Measurements from ENCODE around the gene PHACTR2. TPM values are rescaled to one million over a fixed set of nuclear protein-coding genes. Genes with fewer than 3 reads are reported as not detected.

Gene PHACTR2
- total and polyA plus RNA-seq, 8 donors, result 3.0 to 126 (median 33.9) TPM

DNA sequence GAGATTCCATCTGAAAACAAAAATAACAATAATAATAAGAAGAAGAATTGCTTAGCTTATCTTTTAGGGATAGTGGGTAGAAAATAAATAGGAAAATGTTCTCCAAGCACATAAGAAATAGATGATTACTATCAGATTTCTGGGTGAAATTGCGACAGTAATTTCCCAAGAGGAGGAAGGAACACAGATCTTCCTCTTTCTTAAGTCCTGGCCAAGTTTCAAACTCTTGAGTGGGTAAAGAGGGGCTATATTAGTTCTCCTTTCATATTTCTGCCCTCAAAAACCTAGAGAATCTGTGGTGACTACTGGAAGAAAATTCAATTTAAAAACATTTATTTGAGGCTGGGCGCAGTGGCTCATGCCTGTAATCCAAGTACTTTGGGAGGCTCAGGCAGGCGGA is 63.7 kb downstream of the PHACTR2 start:
- intact Hi-C loops (cut with DNase I; ENCODE audit: low total_unique reads), result no loop called here

DNA sequence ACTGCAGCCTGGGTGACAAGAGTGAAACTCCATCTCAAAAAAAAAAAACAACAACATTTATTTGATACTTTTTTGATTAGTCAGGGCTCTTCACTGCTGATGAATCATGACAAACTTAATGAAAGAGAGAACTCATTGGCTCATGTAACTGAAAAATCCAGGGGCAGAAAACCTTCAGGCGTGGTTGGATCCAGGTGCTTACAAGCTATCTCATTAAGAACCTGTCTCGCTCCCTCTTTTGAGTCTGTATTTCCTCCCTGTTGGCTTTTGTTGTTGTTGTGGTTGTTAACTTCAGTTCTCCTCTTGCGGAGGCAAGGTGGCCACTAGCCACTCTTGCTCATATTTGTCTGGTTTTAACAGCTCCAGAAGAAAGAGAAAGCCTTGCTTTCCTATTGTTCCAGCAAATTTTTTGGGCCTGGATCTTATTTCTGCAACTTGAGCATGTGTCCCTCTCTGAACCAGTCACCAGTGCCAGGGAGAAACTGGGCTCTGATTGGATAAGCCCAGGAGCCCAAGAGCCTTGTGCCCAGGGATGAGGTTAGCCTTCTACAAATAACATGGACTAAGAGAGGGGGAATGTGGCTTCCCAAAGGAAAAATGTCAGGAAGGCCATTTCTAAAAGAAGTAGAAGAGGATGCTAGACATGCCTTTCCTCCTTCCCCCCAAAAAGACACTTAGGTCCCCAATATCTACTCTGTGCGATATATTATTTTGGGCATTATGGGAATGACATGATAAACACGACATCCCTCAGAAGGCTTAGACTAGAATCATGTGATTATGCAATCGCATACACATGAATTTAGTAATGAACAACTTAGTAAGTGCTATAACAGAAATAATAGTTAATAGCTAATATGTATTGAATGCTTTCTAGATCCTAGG is 64.5 kb downstream of the PHACTR2 start:
- TF ChIP-seq, protein P1, sequence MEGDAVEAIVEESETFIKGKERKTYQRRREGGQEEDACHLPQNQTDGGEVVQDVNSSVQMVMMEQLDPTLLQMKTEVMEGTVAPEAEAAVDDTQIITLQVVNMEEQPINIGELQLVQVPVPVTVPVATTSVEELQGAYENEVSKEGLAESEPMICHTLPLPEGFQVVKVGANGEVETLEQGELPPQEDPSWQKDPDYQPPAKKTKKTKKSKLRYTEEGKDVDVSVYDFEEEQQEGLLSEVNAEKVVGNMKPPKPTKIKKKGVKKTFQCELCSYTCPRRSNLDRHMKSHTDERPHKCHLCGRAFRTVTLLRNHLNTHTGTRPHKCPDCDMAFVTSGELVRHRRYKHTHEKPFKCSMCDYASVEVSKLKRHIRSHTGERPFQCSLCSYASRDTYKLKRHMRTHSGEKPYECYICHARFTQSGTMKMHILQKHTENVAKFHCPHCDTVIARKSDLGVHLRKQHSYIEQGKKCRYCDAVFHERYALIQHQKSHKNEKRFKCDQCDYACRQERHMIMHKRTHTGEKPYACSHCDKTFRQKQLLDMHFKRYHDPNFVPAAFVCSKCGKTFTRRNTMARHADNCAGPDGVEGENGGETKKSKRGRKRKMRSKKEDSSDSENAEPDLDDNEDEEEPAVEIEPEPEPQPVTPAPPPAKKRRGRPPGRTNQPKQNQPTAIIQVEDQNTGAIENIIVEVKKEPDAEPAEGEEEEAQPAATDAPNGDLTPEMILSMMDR (IDR thresholded peaks at IDR 0.05), result no peak
- no peak for TF ChIP-seq POLR2A (IDR thresholded peaks at IDR 0.05)
- TF ChIP-seq EP300 (IDR thresholded peaks at IDR 0.05), result no peak
- TF ChIP-seq POLR2AphosphoS5 (IDR thresholded peaks at IDR 0.05), result no peak
- H3K4me1 ChIP-seq, result peaks cover 43 to 68% (median 52%) of the 10 kb centered on the region in 4 donors

More for the DNA sequence above, 63.7 kb downstream of the PHACTR2 start:
- 83 to 94% (median 89%) methylated on average over 3 of the region's 3 CpGs for WGBS, 5 donors
- TF ChIP-seq, protein P1 (IDR thresholded peaks at IDR 0.05), result no peak
- TF ChIP-seq POLR2AphosphoS5 (IDR thresholded peaks at IDR 0.05), result no peak
- no peak for TF ChIP-seq EP300 (IDR thresholded peaks at IDR 0.05)
- no peak for TF ChIP-seq POLR2A (IDR thresholded peaks at IDR 0.05)
- no peak for DNase-seq
- H3K36me3 ChIP-seq, result no peaks in the 10 kb centered on the region
- H3K4me3 ChIP-seq, result no peak overlapping the region
- no peaks in the 10 kb centered on the region for H3K9me3 ChIP-seq
- H3K27ac ChIP-seq, result peak overlapping the region in 2 of 5 donors; percentile 81 to 87
- H3K4me1 ChIP-seq, result peaks cover 38 to 60% (median 44%) of the 10 kb centered on the region in 4 donors
- no peaks in the 10 kb centered on the region for H3K27me3 ChIP-seq

DNA sequence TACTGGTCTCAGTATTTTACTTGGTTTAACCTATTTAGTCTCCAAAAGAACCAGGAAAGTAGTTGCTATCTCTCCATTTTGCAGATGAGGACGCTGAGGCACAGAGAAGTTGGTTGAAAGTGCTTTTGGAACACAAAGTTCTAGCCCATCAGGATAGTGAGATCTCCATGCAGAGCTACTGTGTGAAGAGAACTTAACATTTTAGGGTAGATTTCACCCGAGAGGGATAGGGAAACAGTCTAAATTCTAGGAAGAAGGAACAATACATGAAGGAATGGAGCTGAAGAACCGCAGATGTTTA is 65.1 kb downstream of the PHACTR2 start:
- peak overlapping the region in 4 of 5 donors; percentile 81 to 87 (median 82) for H3K27ac ChIP-seq
- TF ChIP-seq, protein P1 (IDR thresholded peaks at IDR 0.05), result no peak
- TF ChIP-seq EP300 (IDR thresholded peaks at IDR 0.05) (no peak), POLR2A (IDR thresholded peaks at IDR 0.05) (no peak), POLR2AphosphoS5 (IDR thresholded peaks at IDR 0.05) (no peak)
- H3K4me1 ChIP-seq, result peaks cover 43 to 74% (median 56%) of the 10 kb centered on the region in 4 donors
- intact Hi-C loops (cut with DNase I; ENCODE audit: low total_unique reads), result no loop called here
- H3K27me3 ChIP-seq, result no peaks in the 10 kb centered on the region
- no peak overlapping the region for H3K4me3 ChIP-seq
- H3K9me3 ChIP-seq, result no peaks in the 10 kb centered on the region
- H3K36me3 ChIP-seq, result no peaks in the 10 kb centered on the region
- 60 to 74% (median 62%) methylated on average over 3 of the region's 3 CpGs for whole genome bisulfite sequencing, 5 donors
- DNase-seq, result no peak

More for the DNA sequence above, 64.5 kb downstream of the PHACTR2 start:
- no peaks in the 10 kb centered on the region for H3K27me3 ChIP-seq
- no peak for DNase-seq
- H3K36me3 ChIP-seq, result no peaks in the 10 kb centered on the region
- intact Hi-C loops (cut with DNase I; ENCODE audit: low total_unique reads), result no loop called here
- no peaks in the 10 kb centered on the region for H3K9me3 ChIP-seq
- WGBS, 5 donors, result 88 to 94% (median 90%) methylated on average over 6 of the region's 6 CpGs
- H3K4me3 ChIP-seq, result no peak overlapping the region
- peak overlapping the region in 4 of 5 donors; percentile 31 to 87 (median 82) for H3K27ac ChIP-seq

DNA sequence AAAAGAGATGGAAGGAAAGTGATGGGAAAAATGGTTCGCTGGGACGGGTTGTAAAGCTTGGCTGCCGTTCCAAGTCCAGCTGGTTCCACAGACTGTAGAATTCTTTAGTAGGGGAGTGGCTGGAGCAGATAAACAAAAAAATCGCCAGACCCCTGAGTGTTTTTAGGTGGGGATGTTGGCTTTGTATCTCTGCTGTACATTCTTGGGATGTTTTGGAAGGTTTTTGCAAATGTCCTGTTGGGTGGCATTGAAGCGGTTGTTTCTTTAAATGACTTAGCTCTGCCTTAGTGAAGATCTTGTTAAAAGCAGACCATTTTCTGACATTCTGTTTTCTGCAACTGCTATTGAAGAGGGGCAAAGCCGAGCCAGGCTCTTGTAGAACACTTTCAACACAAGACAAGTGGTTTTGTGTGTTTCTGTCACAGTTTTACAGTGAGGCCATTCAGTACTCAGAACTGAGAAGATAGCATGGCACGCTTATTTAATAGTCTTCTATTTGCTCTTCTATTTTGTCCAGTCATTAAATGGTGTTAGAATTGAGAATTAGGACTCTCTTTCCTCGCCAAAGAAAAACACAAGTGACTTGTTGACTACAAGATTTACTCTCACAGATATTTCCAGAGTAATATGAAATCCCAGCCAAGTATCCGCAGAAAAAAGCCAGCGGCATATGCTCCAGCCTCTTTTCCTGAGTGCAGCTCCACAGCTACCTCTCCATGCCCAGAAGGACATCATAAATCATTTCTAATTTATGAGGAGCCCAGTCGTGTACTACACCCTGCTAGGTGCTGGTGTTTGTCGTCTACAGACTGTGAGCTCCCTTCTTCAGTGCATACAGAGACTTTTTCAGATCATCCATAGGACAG is 65.8 kb downstream of the PHACTR2 start:
- WGBS, 5 donors, result 34 to 47% (median 37%) methylated on average over 12 of the region's 12 CpGs

More for the DNA sequence above, 65.8 kb downstream of the PHACTR2 start:
- no peak for TF ChIP-seq EP300 (IDR thresholded peaks at IDR 0.05)
- TF ChIP-seq, protein P1 (IDR thresholded peaks at IDR 0.05), result no peak
- TF ChIP-seq POLR2A (IDR thresholded peaks at IDR 0.05), result no peak
- no peak for TF ChIP-seq POLR2AphosphoS5 (IDR thresholded peaks at IDR 0.05)
- H3K4me1 ChIP-seq, result peaks cover 43 to 76% (median 59%) of the 10 kb centered on the region in 4 donors
- intact Hi-C loops (cut with DNase I; ENCODE audit: low total_unique reads), result no loop called here
- H3K36me3 ChIP-seq, result no peaks in the 10 kb centered on the region
- H3K27ac ChIP-seq, result peak overlapping the region; percentile 72 to 87 (median 82)
- H3K9me3 ChIP-seq, result no peaks in the 10 kb centered on the region
- peak overlapping the region in 2 of 4 donors; percentile 1 for H3K4me3 ChIP-seq
- H3K27me3 ChIP-seq, result no peaks in the 10 kb centered on the region
- DNase-seq, result peak in 1 of 2 donors; percentile 86
